Large intestine (tissue), 12 donors: ENCODE results near the gene PCNX2. TPM values are rescaled to one million over a fixed set of nuclear protein-coding genes. Genes with fewer than 3 reads are reported as not detected.
A peak's percentile ranks its signal among the peaks of the same experiment; 100 is the strongest.

ENCODE experiments used
- DNase-seq, 2 donors: peaks; one replicate each; pipeline versions ENCODE4 v3.0.0 to v3.0.0-alpha.2; 2013
- H3K27ac ChIP-seq: one replicate; pipeline ENCODE4 v1.5.1; 2013; ENCODE audit warnings: low read length
- H3K27me3 ChIP-seq: 2 replicates; pipeline ENCODE4 v1.6.1; 2013; ENCODE audit warnings: low read length; ENCODE audit not compliant: control insufficient read depth, insufficient read depth
- H3K36me3 ChIP-seq: 2 replicates; pipeline ENCODE4 v1.6.1; 2013; ENCODE audit warnings: low read length; ENCODE audit not compliant: control insufficient read depth, insufficient read depth
- H3K4me1 ChIP-seq: one replicate; pipeline ENCODE4 v1.6.1; 2013; ENCODE audit warnings: low read length; ENCODE audit not compliant: control insufficient read depth, insufficient read depth
- H3K4me3 ChIP-seq: one replicate; pipeline ENCODE4 v1.5.1; 2013; ENCODE audit warnings: low read length
- H3K9me3 ChIP-seq: one replicate; pipeline ENCODE4 v1.6.1; 2013; ENCODE audit warnings: mild to moderate bottlenecking, low read depth, low read length, moderate library complexity; ENCODE audit not compliant: control insufficient read depth
- WGBS: methylation state at CpG from one replicate; pipeline ENCODE4 v1.1.5; 2013; ENCODE audit warnings: low lambda C conversion rate; ENCODE audit not compliant: insufficient coverage; 5-methylcytosine and 5-hydroxymethylcytosine counted together
- long read RNA-seq, 11 donors: transcript quantifications; one replicate each; lab custom pipeline, GENCODE V29; 2026
- polyA plus RNA-seq: library from polyadenylated mRNA; unstranded; fragments of 120-200 nt; gene quantifications from one replicate; pipeline ENCODE4 v1.2.1, GENCODE V29; 2013

The PCNX2 gene
- polyA plus RNA-seq: 6.9 TPM
- long read RNA-seq, donor 1: 0 reads
- long read RNA-seq, donor 2: 0 reads
- long read RNA-seq, donor 3: 0 reads
- long read RNA-seq, donor 4: 0 reads
- long read RNA-seq, donor 5: 0 reads
- long read RNA-seq, donor 6: 0 reads
- long read RNA-seq, donor 7: 0 reads
- long read RNA-seq, donor 8: 0 reads
- long read RNA-seq, donor 9: 0 reads
- long read RNA-seq, donor 10, full-length matches to known transcripts: 1 of 1 reads
- long read RNA-seq, donor 10, partial matches to known transcripts: 0 of 1 reads
- long read RNA-seq, donor 10, other reads (novel, unspliced or antisense): 0 of 1 reads
- long read RNA-seq, donor 11: 0 reads

- H3K27ac ChIP-seq: no peak within 1 kb of the TSS
- H3K4me1 ChIP-seq: peaks cover 3% of the 10 kb centered on the region
- peaks cover 6% of the 10 kb centered on the region for H3K27me3 ChIP-seq
- H3K4me3 ChIP-seq: peak within 1 kb of the TSS; percentile 48
- no peaks in the 10 kb centered on the region for H3K36me3 ChIP-seq
- WGBS: 0% methylated on average over 3 of the region's 54 CpGs
- DNase-seq: peak; percentile 44 to 72
- no peaks in the 10 kb centered on the region for H3K9me3 ChIP-seq
These were observed at the start of gene PCNX2 for GRCh38 chr1:233295237-233295974. PCNX2 (minus strand) TSS chr1:233295725; CDS start chr1:233295478, 247 bp downstream.

GRCh38 chr1:233343262-233343661 lies 47.7 kb upstream of the PCNX2 start:
- no CpG with 5 or more reads among the region's 1 CpG for WGBS
- Histone ChIP-seq H3K27ac (no peak overlapping the region), H3K4me3 (no peak overlapping the region), H3K27me3 (no peaks in the 10 kb centered on the region), H3K36me3 (no peaks in the 10 kb centered on the region), H3K9me3 (no peaks in the 10 kb centered on the region), H3K4me1 (no peaks in the 10 kb centered on the region)
- peak in 1 of 2 donors; percentile 40 for DNase-seq

GRCh38 chr1:233342086-233342485 lies 46.6 kb upstream of the PCNX2 start:
- no peaks in the 10 kb centered on the region for H3K4me1 ChIP-seq
- H3K4me3 ChIP-seq: no peak overlapping the region
- no peaks in the 10 kb centered on the region for H3K9me3 ChIP-seq
- no peak overlapping the region for H3K27ac ChIP-seq
- no peaks in the 10 kb centered on the region for H3K36me3 ChIP-seq
- DNase-seq: no peak
- no peaks in the 10 kb centered on the region for H3K27me3 ChIP-seq

GRCh38 chr1:233340966-233341516 lies 45.5 kb upstream of the PCNX2 start:
- no peak for DNase-seq
- Histone ChIP-seq H3K27me3 (no peaks in the 10 kb centered on the region), H3K4me3 (no peak overlapping the region), H3K36me3 (no peaks in the 10 kb centered on the region), H3K4me1 (no peaks in the 10 kb centered on the region), H3K9me3 (no peaks in the 10 kb centered on the region), H3K27ac (no peak overlapping the region)
- WGBS: no CpG with 5 or more reads among the region's 4 CpGs

- WGBS: 83% methylated on average over 2 of the region's 3 CpGs
- no peak overlapping the region for H3K4me3 ChIP-seq
- H3K9me3 ChIP-seq: no peaks in the 10 kb centered on the region
- no peaks in the 10 kb centered on the region for H3K36me3 ChIP-seq
- H3K27ac ChIP-seq: no peak overlapping the region
- H3K27me3 ChIP-seq: no peaks in the 10 kb centered on the region
- no peak for DNase-seq
- H3K4me1 ChIP-seq: no peaks in the 10 kb centered on the region
These were observed 44.6 kb upstream of the PCNX2 start for GRCh38 chr1:233340031-233340555.

GRCh38 chr1:233338102-233338501 lies 42.6 kb upstream of the PCNX2 start:
- Histone ChIP-seq H3K9me3 (no peaks in the 10 kb centered on the region), H3K4me1 (no peaks in the 10 kb centered on the region), H3K27me3 (no peaks in the 10 kb centered on the region), H3K36me3 (no peaks in the 10 kb centered on the region), H3K27ac (no peak overlapping the region), H3K4me3 (no peak overlapping the region)
- no peak for DNase-seq
- WGBS: no CpG with 5 or more reads among the region's 2 CpGs

GRCh38 chr1:233337505-233337904 lies 42.0 kb upstream of the PCNX2 start:
- H3K9me3 ChIP-seq: no peaks in the 10 kb centered on the region
- H3K4me1 ChIP-seq: no peaks in the 10 kb centered on the region
- H3K27me3 ChIP-seq: no peaks in the 10 kb centered on the region
- DNase-seq: no peak
- no peak overlapping the region for H3K27ac ChIP-seq
- WGBS: 60% methylated on average over 1 of the region's 3 CpGs
- H3K4me3 ChIP-seq: no peak overlapping the region
- H3K36me3 ChIP-seq: no peaks in the 10 kb centered on the region

GRCh38 chr1:233336554-233337456 lies 41.3 kb upstream of the PCNX2 start:
- Histone ChIP-seq H3K36me3 (no peaks in the 10 kb centered on the region), H3K27ac (no peak overlapping the region), H3K4me1 (no peaks in the 10 kb centered on the region), H3K4me3 (no peak overlapping the region), H3K9me3 (no peaks in the 10 kb centered on the region), H3K27me3 (no peaks in the 10 kb centered on the region)
- WGBS: 83% methylated on average over 1 of the region's 5 CpGs
- DNase-seq: no peak

- no peak overlapping the region for H3K27ac ChIP-seq
- no CpG with 5 or more reads among the region's 7 CpGs for WGBS
- DNase-seq: no peak
- no peaks in the 10 kb centered on the region for H3K9me3 ChIP-seq
- H3K4me3 ChIP-seq: no peak overlapping the region
- no peaks in the 10 kb centered on the region for H3K27me3 ChIP-seq
- H3K4me1 ChIP-seq: no peaks in the 10 kb centered on the region
- no peaks in the 10 kb centered on the region for H3K36me3 ChIP-seq
These were observed 38.6 kb upstream of the PCNX2 start for GRCh38 chr1:233334092-233334491.

- Histone ChIP-seq H3K9me3 (no peaks in the 10 kb centered on the region), H3K4me3 (no peak overlapping the region), H3K27me3 (peaks cover 4% of the 10 kb centered on the region), H3K27ac (no peak overlapping the region), H3K4me1 (no peaks in the 10 kb centered on the region), H3K36me3 (no peaks in the 10 kb centered on the region)
- DNase-seq: no peak
- WGBS: no CpG with 5 or more reads among the region's 1 CpG
These were observed 37.6 kb upstream of the PCNX2 start for GRCh38 chr1:233333086-233333485.
